PC-9 (cell line): ENCODE results near the gene MEAF6.

ENCODE experiments used
- CTCF ChIP-seq: fragments of 200-600 bp; sonication (generic); conservative IDR thresholded peaks from 2 replicates; pipeline ENCODE4 v1.6.1; 2017; ENCODE audit warnings: mixed run types, antibody characterized with exemption, mild to moderate bottlenecking, moderate library complexity
- EZH2 ChIP-seq: fragments of 200-600 bp; sonication (generic); IDR thresholded peaks from 2 replicates; pipeline ENCODE4 v1.8.0; 2017; ENCODE audit warnings: antibody characterized with exemption, low read depth

DNA sequence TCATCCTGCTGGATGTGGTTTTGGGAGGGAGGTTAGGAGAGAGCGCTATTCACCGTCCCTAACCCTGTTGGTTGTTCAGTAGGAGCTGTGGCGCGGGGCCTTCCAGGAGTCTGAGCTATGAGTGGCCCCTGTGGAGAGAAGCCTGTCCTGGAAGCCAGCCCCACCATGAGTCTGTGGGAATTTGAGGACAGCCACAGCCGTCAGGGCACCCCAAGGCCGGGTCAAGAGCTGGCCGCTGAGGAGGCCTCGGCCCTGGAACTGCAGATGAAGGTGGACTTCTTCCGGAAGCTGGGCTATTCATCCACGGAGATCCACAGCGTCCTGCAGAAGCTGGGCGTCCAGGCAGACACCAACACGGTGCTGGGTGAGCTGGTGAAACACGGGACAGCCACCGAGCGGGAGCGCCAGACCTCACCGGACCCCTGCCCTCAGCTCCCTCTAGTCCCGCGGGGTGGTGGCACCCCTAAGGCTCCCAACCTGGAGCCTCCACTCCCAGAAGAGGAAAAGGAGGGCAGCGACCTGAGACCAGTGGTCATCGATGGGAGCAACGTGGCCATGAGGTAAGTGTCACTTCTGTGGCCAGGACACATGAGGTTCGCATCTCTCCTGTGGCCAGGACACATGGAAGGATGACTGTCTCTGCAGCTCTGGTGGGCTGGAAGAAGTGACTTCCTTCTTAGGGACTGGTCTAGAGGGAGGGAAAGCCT lies 39.0 kb downstream of the MEAF6 start:
- TF ChIP-seq CTCF (no peak), EZH2 (no peak)
